Mesothelial cell of epicardium (in vitro differentiated cells): Measurements from ENCODE around the gene CHIC1. TPM values are rescaled to one million over a fixed set of nuclear protein-coding genes. Genes with fewer than 3 reads are reported as not detected.
"Not testable (repeated sequence)": the region's sequence is repeated elsewhere in the genome, so short reads cannot be mapped to it uniquely, and the experiment has no call there.

ENCODE experiments used
- DNase-seq, 2 experiments: peaks; one replicate each; pipeline ENCODE4 v3.0.0; 2021; ENCODE audit warnings: low spot score in 2 of 2; ENCODE audit not compliant: unreplicated experiment in 2 of 2
- H3K27ac Mint-ChIP-seq: 2 replicates; pipeline ENCODE4 v1.8.0; 2021; ENCODE audit warnings: mixed read lengths
- H3K27me3 Mint-ChIP-seq: 2 replicates; pipeline ENCODE4 v1.8.0; 2021; ENCODE audit warnings: low read depth, mixed read lengths
- H3K36me3 Mint-ChIP-seq: 2 replicates; pipeline ENCODE4 v1.8.0; 2021; ENCODE audit warnings: mixed read lengths
- H3K4me1 Mint-ChIP-seq: 2 replicates; pipeline ENCODE4 v1.8.0; 2021; ENCODE audit warnings: mixed read lengths
- H3K4me3 Mint-ChIP-seq: 2 replicates; pipeline ENCODE4 v1.8.0; 2021; ENCODE audit warnings: mild to moderate bottlenecking, moderate library complexity, mixed read lengths
- H3K9me3 Mint-ChIP-seq: 2 replicates; pipeline ENCODE4 v1.8.0; 2021; ENCODE audit warnings: mixed read lengths
- total RNA-seq: library from RNA; stranded (reverse); gene quantifications from 3 replicates; pipeline ENCODE4 v1.2.1, GENCODE V29; 2021
- TF ChIP-seq, protein P1 (sequence below): fragments of 200-600 bp; sonication (generic); IDR thresholded peaks from one replicate; pipeline ENCODE4 v1.5.0; 2021; ENCODE audit warnings: antibody characterized with exemption; ENCODE audit not compliant: unreplicated experiment

CHIC1 gene
- total RNA-seq = 10.8 to 11.8 TPM (median 11.0 TPM) in 3 replicates

DNA sequence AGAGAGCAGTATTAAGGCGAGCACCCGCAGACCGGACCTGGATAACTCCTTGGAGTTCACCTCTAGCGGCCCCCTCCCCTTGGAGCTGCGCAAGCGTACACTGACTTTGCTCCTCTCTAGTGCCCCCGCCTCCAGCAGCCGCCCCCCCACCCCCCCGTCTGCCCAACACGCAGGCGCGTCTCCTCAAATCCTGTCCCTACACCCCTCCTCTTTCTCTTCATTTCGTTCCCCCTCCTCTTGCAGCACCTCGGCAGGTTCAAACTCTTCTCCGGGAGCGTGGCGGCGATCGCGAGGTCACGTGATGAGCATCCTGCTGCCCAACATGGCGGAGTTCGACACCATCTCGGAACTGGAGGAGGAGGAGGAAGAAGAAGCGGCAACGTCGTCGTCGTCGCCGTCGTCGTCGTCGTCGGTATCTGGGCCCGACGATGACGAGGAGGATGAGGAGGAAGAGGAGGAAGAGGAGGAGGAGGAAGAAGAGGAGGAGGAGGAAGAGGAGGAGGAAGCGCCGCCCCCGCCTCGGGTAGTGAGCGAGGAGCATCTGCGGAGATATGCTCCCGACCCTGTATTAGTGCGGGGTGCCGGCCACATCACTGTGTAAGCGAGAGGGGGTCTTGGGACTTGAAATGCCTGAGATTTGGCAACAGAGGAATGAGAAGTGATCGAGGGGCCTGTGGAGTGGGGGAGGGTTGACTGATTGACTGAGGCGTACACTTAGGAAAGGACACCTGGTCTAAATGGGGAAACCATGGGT is at the start of gene CHIC1:
CHIC1 (plus strand) TSS at position 214 of the 754 bp plus-strand sequence; CDS start at position 302, 88 bp downstream.
- Mint-ChIP-seq H3K36me3 (no peaks in the 10 kb centered on the region), H3K27ac (peak within 1 kb of the TSS; percentile 98), H3K4me3 (peak within 1 kb of the TSS; percentile 96), H3K9me3 (peaks cover 6% of the 10 kb centered on the region), H3K4me1 (peaks cover 9% of the 10 kb centered on the region), H3K27me3 (no peaks in the 10 kb centered on the region)
- TF ChIP-seq, protein P1, sequence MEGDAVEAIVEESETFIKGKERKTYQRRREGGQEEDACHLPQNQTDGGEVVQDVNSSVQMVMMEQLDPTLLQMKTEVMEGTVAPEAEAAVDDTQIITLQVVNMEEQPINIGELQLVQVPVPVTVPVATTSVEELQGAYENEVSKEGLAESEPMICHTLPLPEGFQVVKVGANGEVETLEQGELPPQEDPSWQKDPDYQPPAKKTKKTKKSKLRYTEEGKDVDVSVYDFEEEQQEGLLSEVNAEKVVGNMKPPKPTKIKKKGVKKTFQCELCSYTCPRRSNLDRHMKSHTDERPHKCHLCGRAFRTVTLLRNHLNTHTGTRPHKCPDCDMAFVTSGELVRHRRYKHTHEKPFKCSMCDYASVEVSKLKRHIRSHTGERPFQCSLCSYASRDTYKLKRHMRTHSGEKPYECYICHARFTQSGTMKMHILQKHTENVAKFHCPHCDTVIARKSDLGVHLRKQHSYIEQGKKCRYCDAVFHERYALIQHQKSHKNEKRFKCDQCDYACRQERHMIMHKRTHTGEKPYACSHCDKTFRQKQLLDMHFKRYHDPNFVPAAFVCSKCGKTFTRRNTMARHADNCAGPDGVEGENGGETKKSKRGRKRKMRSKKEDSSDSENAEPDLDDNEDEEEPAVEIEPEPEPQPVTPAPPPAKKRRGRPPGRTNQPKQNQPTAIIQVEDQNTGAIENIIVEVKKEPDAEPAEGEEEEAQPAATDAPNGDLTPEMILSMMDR = no peak
- peak; percentile 59 to 72 for DNase-seq

DNA sequence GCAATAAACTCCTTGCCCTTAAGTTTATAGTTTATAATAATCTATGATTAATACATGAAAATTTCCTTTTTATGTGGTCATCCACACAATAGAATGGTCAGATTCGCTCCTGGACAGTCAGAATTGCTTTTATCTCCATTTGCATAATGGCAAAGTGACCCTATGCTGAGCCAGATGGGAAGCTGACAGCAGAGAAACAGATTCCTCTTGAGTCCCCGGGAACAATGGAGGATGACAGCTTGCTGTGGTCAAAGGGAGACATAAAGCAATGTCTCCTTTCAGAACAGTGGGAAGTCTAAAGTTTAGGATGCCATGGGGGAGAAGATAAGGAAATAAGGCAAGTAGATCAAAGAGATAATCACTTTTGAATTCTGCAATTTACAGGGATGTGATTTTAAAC is 40.2 kb upstream of the CHIC1 start:
- H3K27ac Mint-ChIP-seq, DNase-seq, H3K36me3 Mint-ChIP-seq, H3K4me1 Mint-ChIP-seq, H3K4me3 Mint-ChIP-seq, H3K27me3 Mint-ChIP-seq: not testable (repeated sequence)
- H3K9me3 Mint-ChIP-seq = peaks cover 35% of the 10 kb centered on the region

DNA sequence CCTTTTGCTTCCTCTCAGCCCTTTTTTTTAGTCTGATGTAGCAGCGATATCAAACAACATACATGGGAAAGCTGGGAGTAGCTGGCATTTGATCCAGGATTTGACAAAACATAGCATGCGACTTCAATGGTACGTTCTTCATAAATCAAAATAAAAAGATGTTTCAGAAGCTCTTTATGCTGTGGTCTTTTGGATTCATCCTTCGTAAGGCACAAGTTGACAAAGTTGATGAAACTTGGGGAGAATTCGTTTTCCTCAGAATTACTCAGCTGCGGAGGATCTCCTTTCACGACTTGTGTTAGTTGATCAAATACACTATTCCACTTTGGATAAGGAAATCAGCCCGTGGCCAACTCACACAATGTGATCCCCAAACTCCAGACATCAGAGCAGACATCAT is 38.1 kb upstream of the CHIC1 start:
- no peak overlapping the region for H3K4me3 Mint-ChIP-seq
- no peak for DNase-seq
- H3K36me3 Mint-ChIP-seq = no peaks in the 10 kb centered on the region
- peaks cover 43% of the 10 kb centered on the region for H3K9me3 Mint-ChIP-seq
- no peak overlapping the region for H3K27ac Mint-ChIP-seq
- peaks cover 10% of the 10 kb centered on the region for H3K27me3 Mint-ChIP-seq
- TF ChIP-seq, protein P1 = no peak
- no peaks in the 10 kb centered on the region for H3K4me1 Mint-ChIP-seq

DNA sequence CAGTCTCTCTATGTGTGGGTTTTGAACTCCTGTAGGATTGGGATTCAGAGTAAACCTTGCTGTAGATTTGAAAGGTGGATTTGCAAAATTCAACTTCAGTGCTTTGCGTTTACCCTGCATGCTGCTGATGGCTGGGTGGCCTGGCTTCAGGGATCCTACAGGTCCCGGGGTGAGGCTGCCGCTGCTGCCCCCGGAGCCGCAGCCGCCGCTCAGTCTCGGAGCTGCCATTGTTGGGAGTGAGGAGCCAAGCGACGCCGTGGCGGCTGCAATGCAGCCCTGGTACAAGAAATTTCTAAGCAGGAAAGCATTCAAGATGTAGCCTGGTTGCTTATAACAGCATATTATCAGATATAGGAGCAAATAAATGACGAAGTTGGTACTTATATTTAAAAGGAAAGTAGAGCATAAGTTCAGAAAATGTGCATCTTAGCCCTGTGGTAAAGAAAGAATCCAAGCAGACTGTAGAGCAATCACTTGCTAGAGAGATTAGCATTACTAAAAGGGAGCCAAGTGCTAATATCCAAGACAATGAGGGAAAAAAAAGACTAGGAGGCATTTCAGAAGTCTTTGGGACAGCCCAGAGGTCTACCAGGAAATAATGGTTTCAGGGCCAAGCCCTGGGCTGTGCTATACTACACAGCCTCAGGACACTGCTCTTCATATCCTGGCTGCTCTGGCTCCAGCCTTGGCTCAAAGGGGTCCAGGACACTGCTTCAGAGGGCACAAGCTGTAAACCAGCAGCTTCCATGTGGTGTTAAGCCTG is 36.9 kb upstream of the CHIC1 start:
- no peak overlapping the region for H3K4me3 Mint-ChIP-seq
- H3K27me3 Mint-ChIP-seq = peaks cover 10% of the 10 kb centered on the region
- H3K36me3 Mint-ChIP-seq = no peaks in the 10 kb centered on the region
- no peaks in the 10 kb centered on the region for H3K4me1 Mint-ChIP-seq
- TF ChIP-seq, protein P1 = no peak
- no peak overlapping the region for H3K27ac Mint-ChIP-seq
- H3K9me3 Mint-ChIP-seq = peaks cover 42% of the 10 kb centered on the region
- DNase-seq = no peak

DNA sequence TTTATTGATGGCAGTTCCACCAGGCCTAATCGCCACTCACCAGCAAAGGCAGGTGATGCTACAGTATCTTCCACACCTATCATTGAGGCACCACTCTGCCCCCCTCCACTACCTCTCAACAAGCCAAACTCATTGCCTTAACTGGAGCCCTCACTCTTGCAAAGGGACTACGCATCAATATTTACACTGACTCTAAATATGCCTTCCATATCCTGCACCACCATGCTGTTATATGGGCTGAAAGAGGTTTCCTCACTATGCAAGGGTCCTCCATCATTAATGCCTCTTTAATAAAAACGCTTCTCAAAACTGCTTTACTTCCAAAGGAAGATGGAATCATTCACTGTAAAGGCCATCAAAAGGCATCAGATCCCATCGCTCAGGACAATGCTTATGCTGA is 31.3 kb upstream of the CHIC1 start:
- not testable (repeated sequence) for H3K27me3 Mint-ChIP-seq, DNase-seq, H3K4me3 Mint-ChIP-seq, H3K4me1 Mint-ChIP-seq, H3K27ac Mint-ChIP-seq, H3K36me3 Mint-ChIP-seq
- peaks cover 66% of the 10 kb centered on the region for H3K9me3 Mint-ChIP-seq

DNA sequence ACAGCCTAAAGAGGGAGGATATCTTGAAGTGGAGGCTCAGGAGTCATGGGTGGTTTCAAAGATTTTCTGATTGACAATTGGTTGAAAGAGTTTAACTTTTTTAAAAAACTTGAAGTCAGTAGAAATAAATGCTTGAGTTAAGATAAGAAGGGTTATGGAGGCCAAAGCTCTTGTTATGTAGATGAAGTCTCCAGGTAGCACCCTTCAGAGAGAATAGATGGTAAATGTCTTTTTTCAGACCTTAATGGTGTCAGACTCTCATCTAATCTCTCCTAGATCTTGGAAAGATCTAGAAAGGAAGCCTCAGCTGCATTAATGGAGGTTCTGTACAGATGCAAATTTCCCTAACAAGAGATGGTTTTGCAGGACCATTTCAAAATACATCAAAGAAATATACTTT is 6.8 kb upstream of the CHIC1 start:
- Mint-ChIP-seq H3K27ac (no peak overlapping the region), H3K9me3 (peaks cover 46% of the 10 kb centered on the region), H3K36me3 (no peaks in the 10 kb centered on the region), H3K4me1 (no peaks in the 10 kb centered on the region), H3K27me3 (no peaks in the 10 kb centered on the region), H3K4me3 (no peak overlapping the region)
- DNase-seq = no peak
- TF ChIP-seq, protein P1 = no peak
